HepG2 (cell line): ENCODE measurements around the gene ACOT8. TPM values are rescaled to one million over a fixed set of nuclear protein-coding genes. Genes with fewer than 3 reads are reported as not detected.

Source experiments
- HMGXB3 ChIP-seq: sonication (generic); formaldehyde crosslinking; IDR thresholded peaks from 2 replicates; pipeline ENCODE4 v1.4.0; 2020; ENCODE audit warnings: missing genetic modification reagents, borderline replicate concordance
- HNF1A ChIP-seq, 2 experiments: sonication (generic) in 1 of 2; formaldehyde crosslinking in 1 of 2; IDR thresholded peaks; 2 replicates each; pipeline versions ENCODE4 v1.4.0 to v1.6.1; 2016 to 2020; ENCODE audit warnings: borderline replicate concordance in 1 of 2, low read depth in 1 of 2, mild to moderate bottlenecking in 1 of 2, missing genetic modification reagents in 1 of 2
- NFYC ChIP-seq: IDR thresholded peaks from 2 replicates; pipeline ENCODE4 v1.6.1; 2016; ENCODE audit warnings: missing genetic modification reagents, missing compliant biosample characterization
- SRF ChIP-seq: IDR thresholded peaks from 2 replicates; pipeline ENCODE4 v1.6.1; 2011; ENCODE audit warnings: mild to moderate bottlenecking, low read depth, low read length, moderate library complexity
- ZFAT ChIP-seq: sonication (generic); formaldehyde crosslinking; conservative IDR thresholded peaks from 2 replicates; pipeline ENCODE4 v1.8.1; 2023; ENCODE audit warnings: missing genetic modification reagents, inconsistent platforms
- ZIK1 ChIP-seq: sonication (generic); formaldehyde crosslinking; IDR thresholded peaks from 2 replicates; pipeline ENCODE4 v1.5.0; 2020; ENCODE audit warnings: mild to moderate bottlenecking, low read depth, missing genetic modification reagents, borderline replicate concordance
- ZNF318 ChIP-seq: sonication (generic); formaldehyde crosslinking; IDR thresholded peaks from 2 replicates; pipeline ENCODE4 v1.4.0; 2020; ENCODE audit warnings: mild to moderate bottlenecking, missing genetic modification reagents
- ZNF639 ChIP-seq: conservative IDR thresholded peaks from 2 replicates; pipeline ENCODE4 v1.6.1; 2018; ENCODE audit warnings: missing genetic modification reagents
- polyA plus RNA-seq, 8 experiments: library from polyadenylated mRNA; depleted of rRNA in 3 of 8; stranded (reverse) in 7 of 8; unstranded in 1 of 8; fragments of >200 nt; fragmentation: Illumina TruSeq in 4 of 8; extraction: Trizol in 4 of 8; gene quantifications; 2 replicates each; pipeline versions ENCODE4 v1.2.1 to v1.2.3, GENCODE V29; 2011 to 2016; ENCODE audit warnings: low read depth in 4 of 8, missing spikeins in 1 of 8, mixed read lengths in 1 of 8; ENCODE audit not compliant: insufficient read depth in 1 of 8
- total RNA-seq, 5 experiments: library from RNA; depleted of rRNA; stranded (reverse); fragments of >200 nt; fragmentation: Illumina TruSeq; extraction: Trizol; gene quantifications; 2 replicates each; pipeline ENCODE4 v1.2.3, GENCODE V29; 2016; ENCODE audit warnings: low read depth in 1 of 5

Gene ACOT8
- total and polyA plus RNA-seq, 2 of the 13 experiments (the other 11 are each of a cell fraction or from before 2014, with no cell fraction given) = 31.4 to 45.5 TPM

GRCh38 chr20:45823949-45824835 is 33.0 kb downstream of the ACOT8 start (continued):
- no peak for TF ChIP-seq ZNF318 (CRISPR knock-in tag)
- TF ChIP-seq SRF = no peak
- TF ChIP-seq HMGXB3 (CRISPR knock-in tag) = 0 out of 2 replicates have a peak, but pooled peaks have one; percentile 15
- no peak for TF ChIP-seq ZFAT (CRISPR knock-in tag)
- no peak for TF ChIP-seq NFYC
- TF ChIP-seq ZIK1 = 0 out of 2 replicates have a peak, but pooled peaks have one; percentile 51
- TF ChIP-seq ZNF639 (CRISPR knock-in tag) = no peak
- TF ChIP-seq HNF1A (IDR thresholded peaks at IDR 0.05; ENCODE audit: low read depth) = no peak
- no peak for TF ChIP-seq HNF1A (CRISPR knock-in tag; IDR thresholded peaks at IDR 0.05; ENCODE audit: borderline replicate concordance)
